PFSK-1 (cell line): ENCODE results near the gene COL13A1.

Experiments
- FOXP2 ChIP-seq: optimal IDR thresholded peaks from 2 replicates; pipeline ENCODE3; 2011; ENCODE audit warnings: borderline replicate concordance, control low read depth, inconsistent platforms; ENCODE audit not compliant: insufficient read depth; ENCODE audit errors: extremely low read length, extremely low read depth
- POLR2AphosphoS5 ChIP-seq: IDR thresholded peaks from 2 replicates; pipeline ENCODE4 v1.6.1; 2012; ENCODE audit warnings: low read depth, mild to moderate bottlenecking, control low read depth, low read length, moderate library complexity
- REST ChIP-seq, 2 experiments: IDR thresholded peaks; 2 replicates each; pipeline versions ENCODE4 v1.6.1 to v1.8.0; 2011 to 2012; ENCODE audit warnings: low read depth in 2 of 2, low read length in 2 of 2, control low read depth in 1 of 2, inconsistent platforms in 1 of 2, mild to moderate bottlenecking in 1 of 2, moderate library complexity in 1 of 2; ENCODE audit not compliant: insufficient read depth in 1 of 2
- SIN3A ChIP-seq: IDR thresholded peaks from 2 replicates; pipeline ENCODE4 v1.6.1; 2012; ENCODE audit warnings: mild to moderate bottlenecking, low read length, moderate library complexity, borderline replicate concordance; ENCODE audit not compliant: insufficient read depth
- TAF1 ChIP-seq: IDR thresholded peaks from 2 replicates; pipeline ENCODE4 v1.6.1; 2012; ENCODE audit warnings: low read length, control low read depth, borderline replicate concordance; ENCODE audit not compliant: insufficient read depth

Gene COL13A1

GRCh38 chr10:69938541-69938991 lies 136.9 kb downstream of the COL13A1 start:
- TF ChIP-seq REST (IDR thresholded peaks at IDR 0.05; ENCODE audit: insufficient read depth in 1 of 2, low read depth in 2 of 2, low read length in 2 of 2) (no peak), POLR2AphosphoS5 (no peak), TAF1 (no peak), SIN3A (no peak), FOXP2 (no peak)

GRCh38 chr10:69939061-69939460 lies 137.4 kb downstream of the COL13A1 start:
- TF ChIP-seq REST (IDR thresholded peaks at IDR 0.05; ENCODE audit: insufficient read depth in 1 of 2, low read depth in 2 of 2, low read length in 2 of 2) (no peak), FOXP2 (no peak), SIN3A (no peak), POLR2AphosphoS5 (no peak), TAF1 (no peak)

- TF ChIP-seq SIN3A (no peak), FOXP2 (no peak), POLR2AphosphoS5 (no peak), TAF1 (no peak), REST (IDR thresholded peaks at IDR 0.05; ENCODE audit: insufficient read depth in 1 of 2, low read depth in 2 of 2, low read length in 2 of 2) (no peak)
Measured at GRCh38 chr10:69939481-69939880, 137.8 kb downstream of the COL13A1 start.

GRCh38 chr10:69941730-69942129 lies 140.0 kb downstream of the COL13A1 start:
- TF ChIP-seq TAF1 (no peak), REST (IDR thresholded peaks at IDR 0.05; ENCODE audit: insufficient read depth in 1 of 2, low read depth in 2 of 2, low read length in 2 of 2) (no peak), SIN3A (no peak), FOXP2 (no peak), POLR2AphosphoS5 (no peak)
